DMS 273 (cell line): ENCODE data around the gene PIEZO1.
"Not testable (repeated sequence)": the region's sequence is repeated elsewhere in the genome, so short reads cannot be mapped to it uniquely, and the experiment has no call there.

Experiments
- DNase-seq: peaks from one replicate; lab custom pipeline; 2025; ENCODE audit not compliant: unreplicated experiment; lab: John Stamatoyannopoulos, UW

PIEZO1 gene, protein sequence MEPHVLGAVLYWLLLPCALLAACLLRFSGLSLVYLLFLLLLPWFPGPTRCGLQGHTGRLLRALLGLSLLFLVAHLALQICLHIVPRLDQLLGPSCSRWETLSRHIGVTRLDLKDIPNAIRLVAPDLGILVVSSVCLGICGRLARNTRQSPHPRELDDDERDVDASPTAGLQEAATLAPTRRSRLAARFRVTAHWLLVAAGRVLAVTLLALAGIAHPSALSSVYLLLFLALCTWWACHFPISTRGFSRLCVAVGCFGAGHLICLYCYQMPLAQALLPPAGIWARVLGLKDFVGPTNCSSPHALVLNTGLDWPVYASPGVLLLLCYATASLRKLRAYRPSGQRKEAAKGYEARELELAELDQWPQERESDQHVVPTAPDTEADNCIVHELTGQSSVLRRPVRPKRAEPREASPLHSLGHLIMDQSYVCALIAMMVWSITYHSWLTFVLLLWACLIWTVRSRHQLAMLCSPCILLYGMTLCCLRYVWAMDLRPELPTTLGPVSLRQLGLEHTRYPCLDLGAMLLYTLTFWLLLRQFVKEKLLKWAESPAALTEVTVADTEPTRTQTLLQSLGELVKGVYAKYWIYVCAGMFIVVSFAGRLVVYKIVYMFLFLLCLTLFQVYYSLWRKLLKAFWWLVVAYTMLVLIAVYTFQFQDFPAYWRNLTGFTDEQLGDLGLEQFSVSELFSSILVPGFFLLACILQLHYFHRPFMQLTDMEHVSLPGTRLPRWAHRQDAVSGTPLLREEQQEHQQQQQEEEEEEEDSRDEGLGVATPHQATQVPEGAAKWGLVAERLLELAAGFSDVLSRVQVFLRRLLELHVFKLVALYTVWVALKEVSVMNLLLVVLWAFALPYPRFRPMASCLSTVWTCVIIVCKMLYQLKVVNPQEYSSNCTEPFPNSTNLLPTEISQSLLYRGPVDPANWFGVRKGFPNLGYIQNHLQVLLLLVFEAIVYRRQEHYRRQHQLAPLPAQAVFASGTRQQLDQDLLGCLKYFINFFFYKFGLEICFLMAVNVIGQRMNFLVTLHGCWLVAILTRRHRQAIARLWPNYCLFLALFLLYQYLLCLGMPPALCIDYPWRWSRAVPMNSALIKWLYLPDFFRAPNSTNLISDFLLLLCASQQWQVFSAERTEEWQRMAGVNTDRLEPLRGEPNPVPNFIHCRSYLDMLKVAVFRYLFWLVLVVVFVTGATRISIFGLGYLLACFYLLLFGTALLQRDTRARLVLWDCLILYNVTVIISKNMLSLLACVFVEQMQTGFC (N-terminal part only)

DNA sequence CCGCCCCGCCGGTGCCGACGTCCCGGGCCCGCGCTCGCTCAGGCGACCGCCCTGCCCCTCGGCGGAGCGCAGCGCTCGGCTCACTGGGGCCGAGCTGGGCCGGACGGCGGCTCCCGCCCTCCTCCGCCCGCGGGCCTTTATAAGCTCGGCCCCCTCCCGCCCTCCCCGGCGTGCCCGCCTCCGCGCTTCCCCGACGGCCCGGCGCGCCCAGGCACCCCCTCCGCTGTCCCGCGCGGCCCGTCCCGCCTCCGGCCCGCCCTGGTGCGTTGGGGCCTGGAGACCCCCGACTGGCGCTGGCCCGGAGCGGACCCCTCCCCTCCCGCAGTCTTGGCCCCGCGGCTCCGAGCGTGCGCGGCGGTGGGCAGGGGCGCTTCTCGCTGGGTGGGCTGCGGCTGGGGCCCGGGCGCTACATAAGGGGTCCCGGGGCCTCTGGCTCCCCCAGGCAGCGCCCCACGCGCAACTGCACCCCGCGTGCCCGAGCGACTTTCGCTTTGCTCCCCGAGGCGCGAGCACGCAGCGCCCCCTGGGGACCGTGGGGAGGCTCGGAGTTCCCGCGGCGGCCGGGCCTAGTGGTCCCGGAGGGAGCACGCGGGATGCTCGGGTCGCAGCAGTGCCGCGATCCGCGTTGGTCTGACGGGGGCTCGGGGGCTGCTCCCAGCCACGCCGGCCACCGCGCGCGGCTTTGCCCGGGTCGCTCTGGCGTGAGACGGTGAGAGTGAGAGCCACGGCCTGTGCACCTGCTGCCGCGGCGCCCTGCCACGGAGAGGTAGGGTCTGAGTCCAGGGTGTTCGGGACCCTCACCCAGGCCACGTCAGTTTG, at the start of gene PIEZO1:
PIEZO1 (minus strand) TSS at position 115 of the 819 bp plus-strand sequence. CDS start 256 bp downstream, outside the sequence.
- peak; percentile 83 for DNase-seq

DNA sequence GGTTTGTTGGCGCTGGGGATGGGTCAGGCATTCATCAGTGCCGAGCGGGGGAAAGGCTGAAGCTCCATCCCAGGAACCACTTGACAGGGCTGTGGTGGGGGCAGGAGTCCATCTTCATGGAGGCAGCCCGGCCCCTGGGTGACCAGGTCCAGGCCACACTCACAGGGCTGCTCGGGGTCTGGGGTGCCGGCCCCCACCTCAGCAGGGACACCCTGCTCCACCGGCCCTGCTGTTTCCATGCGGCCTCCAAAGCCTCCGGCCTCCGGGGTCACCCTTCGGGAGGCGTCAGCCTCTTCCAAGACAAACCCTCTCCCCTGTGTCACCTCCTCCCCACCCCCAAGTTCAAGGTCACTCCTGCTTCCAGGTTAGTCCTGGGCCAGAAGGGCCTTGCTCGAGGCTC, 49.6 kb upstream of the PIEZO1 start:
- no peak for DNase-seq

DNA sequence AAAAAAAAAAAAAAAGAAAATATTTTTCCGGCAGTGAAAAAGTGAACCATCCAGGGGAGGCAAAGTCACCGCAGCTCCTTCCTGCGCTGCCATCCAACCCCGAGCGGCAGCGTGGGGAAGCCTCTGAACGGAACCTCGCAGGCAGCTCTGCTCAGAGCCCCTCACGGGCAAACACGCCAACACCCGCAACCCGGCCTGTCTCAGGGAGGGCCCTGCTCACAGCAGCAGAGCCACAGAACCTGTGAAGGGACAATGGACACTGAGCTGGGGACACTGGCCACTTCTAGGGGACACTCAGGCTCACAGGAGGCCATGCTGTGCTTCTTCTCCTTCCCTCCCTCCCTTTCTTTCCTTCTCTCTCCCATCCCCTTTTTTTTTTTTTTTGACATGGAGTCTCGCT, 48.1 kb upstream of the PIEZO1 start:
- no peak for DNase-seq

DNA sequence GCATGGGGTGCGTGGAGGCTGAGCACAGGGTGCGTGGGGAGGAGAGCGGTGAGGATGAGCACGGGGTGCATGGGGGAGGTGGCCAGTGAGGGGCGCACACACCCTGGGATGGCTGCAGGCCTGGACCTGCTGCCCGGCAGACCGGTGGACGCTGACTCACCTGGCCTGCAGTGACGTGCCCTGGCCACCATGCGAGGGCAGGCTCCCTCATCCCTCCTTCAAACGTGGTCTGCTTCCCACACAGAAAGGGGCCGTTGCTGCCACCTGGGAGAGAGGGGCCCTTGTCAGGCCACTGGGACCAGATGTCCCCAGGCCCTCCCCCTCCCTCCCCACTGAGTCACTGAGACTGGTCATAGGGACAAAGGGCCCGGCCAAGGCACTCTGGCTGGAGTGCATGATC, 46.8 kb upstream of the PIEZO1 start:
- DNase-seq = no peak

DNA sequence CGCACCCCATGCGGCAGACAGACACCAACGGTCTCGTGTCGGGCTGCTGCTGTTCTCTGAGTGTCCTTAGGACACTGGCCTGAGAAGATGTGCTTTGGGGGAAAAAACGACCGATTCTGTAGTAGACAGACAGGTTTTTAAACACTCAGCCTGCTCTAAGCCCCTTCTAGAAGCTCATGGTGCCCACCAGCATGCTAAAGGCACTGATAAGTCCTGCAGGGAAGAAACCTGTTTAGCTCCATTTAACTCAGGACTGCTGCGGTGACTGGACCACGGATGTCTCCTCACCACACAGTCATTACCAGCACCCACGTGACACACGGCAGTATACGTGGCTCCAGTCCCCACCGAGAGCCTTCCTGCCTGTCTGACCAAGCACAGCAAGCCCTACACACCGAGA, 45.8 kb upstream of the PIEZO1 start:
- no peak for DNase-seq

DNA sequence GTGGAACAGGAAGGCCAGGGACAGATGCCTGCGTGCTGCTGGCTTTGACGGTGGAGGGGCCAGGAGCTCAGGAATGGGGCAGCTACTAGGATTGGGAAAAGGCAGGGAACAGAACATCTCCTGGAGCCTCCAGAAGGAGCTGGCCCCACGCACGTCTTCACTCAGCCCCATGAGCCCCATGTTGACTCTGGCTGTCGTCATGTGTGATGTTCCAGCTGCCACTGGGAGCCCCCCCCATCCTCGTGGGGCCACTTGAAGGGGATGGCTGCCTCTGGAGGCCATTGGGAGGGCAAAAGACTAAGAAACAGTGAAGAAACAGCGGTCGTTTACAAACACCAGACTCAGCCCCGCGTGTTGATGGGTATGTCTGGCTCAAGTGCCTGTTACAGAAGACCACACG, 45.2 kb upstream of the PIEZO1 start:
- DNase-seq = no peak

DNA sequence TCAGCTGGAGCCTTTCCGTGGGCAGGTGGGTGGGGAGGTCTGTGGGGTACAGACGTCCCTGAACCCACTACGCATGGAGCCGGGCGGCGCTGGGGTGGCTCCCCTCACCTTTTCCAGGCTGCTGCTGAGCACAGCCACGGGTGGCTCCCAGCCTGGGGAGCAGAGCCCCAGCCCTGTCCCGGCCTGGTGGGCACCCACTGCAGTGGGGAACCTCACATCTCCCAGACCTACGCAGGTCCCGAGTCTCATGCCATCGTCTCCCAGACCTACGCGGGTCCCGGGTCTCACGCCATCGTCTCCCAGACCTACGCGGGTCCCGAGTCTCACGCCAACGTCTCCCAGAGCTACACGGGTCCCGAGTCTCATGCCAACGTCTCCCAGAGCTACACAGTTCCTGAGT, 43.7 kb upstream of the PIEZO1 start:
- no peak for DNase-seq

DNA sequence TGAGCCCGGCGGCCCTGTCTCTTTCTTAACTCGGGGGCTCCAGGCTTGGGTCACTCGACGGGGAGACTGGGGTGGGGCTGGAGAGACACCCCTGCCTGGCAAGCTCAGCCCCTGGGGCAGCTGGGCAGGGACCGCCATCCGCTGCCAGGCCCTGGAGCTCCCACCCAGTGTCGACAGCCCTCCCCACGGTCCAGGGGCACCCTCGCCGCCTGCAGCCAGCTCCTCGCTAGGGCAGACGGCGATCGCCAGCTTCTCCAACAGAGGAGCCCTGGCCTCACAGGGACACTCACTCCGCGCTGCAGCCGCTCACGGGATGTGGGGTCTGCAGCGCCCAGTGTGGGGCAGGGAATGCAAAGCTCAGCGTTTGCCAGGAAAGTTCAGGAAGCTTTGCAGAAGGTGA, 42.7 kb upstream of the PIEZO1 start:
- DNase-seq = no peak

DNA sequence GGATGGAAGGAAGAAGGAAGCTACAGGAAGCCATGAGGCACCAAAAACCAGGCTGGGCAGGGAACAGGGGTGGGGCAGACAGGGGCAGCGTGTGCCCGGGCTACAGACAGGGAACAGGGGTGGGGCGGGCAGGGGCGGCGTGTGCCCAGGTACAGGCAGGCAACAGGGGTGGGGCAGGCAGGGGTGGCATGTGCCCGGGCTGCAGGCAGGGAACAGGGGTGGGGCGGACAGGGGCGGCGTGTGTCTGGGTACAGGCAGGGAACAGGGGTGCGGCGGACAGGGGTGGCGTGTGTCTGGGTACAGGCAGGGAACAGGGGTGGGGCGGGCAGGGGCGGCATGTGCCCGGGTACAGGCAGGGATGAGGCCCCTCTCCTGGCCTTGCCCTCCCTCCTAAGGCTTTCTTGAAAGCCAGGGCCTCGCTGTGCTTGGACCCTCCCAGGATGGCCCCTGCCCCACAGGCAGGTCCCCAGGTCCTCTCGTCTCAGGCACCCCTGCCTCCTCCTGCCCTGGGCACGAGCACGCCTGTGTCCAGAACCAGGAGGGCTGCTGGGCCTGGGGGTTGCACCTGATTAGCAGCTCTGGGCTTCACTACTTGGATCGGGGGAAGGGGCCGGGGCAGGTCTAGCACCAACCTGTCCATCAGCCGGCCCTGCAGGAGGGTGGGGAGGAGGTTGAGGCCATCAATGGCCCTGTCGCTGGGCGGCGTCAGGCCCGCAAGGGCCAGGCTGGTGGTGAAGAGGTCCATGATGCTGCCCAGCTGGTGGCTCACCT, 41.2 kb upstream of the PIEZO1 start:
- DNase-seq = no peak

DNA sequence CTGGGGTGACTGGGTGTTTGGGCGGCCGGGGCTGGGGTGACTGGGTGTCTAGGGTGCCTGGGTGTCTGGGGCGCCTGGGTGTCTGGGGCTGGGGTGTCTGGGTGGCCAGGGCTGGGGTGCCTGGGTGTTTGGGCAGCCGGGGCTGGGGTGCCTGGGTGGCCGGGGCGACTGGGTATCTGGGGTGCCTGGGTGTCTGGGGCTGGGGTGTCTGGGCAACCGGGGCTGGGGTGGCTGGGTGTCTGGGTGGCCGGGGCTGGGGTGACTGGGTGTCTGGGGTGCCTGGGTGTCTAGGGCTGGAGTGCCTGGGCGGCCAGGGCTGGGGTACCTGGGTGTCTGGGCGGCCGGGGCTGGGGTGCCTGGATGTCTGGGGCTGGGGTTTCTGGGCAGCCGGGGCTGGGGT, 40.1 kb upstream of the PIEZO1 start:
- DNase-seq = no peak

DNA sequence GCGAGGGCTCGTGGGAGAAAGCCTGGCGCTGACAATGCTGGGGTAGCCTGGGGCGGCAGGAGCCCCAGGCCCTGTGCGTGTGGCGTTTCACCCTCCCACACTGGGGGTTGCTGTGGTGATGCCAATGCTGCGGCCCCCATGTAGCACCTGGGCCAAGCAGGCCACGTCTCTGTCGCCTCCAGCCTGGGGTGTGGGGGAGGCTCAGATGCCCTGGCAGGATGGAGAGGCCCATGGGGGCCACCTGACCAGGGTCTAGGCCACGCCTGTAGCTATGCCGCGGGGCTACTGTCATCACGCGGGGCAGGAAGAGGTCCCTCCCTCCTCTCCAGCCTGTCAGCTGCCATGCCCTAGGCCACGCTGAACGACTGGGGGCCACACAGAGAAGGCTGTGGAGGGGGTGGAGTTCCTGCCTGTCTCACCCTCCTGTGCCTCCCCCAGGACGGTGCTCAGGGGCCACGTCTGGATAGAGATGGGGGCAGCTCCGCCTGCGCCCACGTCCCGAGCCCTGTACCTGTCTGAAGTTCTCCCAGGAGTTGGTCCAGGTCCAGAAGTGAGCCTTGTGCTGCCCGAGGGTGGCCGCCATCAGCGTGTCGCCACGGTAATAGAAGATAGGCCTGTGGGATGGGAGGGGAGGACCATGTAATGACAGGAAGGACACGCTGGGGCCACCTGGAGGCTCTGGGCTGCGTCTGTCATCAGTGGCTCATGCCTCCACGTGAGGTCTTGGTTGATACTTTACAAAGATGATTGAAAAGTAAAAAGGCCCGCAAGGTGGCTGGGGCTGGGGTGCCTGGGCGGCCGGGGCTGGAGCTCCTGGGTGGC, 39.4 kb upstream of the PIEZO1 start:
- no peak for DNase-seq

DNA sequence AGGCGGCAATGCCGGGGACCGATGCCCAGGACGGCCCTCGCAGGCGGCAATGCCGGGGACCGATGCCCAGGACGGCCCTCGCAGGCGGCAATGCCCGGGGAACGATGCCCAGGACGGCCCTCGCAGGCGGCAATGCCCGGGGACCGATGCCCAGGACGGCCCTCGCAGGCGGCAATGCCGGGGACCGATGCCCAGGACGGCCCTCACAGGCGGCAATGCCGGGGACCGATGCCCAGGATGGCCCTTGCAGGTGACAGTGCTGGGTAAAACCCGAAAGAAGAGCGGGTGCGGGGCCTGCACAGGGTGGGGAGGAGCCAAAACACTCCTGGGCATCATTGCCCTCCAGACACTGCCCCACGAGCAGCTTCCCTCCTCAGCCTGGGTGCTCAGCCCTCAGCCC, 38.6 kb upstream of the PIEZO1 start:
- DNase-seq = not testable (repeated sequence)

DNA sequence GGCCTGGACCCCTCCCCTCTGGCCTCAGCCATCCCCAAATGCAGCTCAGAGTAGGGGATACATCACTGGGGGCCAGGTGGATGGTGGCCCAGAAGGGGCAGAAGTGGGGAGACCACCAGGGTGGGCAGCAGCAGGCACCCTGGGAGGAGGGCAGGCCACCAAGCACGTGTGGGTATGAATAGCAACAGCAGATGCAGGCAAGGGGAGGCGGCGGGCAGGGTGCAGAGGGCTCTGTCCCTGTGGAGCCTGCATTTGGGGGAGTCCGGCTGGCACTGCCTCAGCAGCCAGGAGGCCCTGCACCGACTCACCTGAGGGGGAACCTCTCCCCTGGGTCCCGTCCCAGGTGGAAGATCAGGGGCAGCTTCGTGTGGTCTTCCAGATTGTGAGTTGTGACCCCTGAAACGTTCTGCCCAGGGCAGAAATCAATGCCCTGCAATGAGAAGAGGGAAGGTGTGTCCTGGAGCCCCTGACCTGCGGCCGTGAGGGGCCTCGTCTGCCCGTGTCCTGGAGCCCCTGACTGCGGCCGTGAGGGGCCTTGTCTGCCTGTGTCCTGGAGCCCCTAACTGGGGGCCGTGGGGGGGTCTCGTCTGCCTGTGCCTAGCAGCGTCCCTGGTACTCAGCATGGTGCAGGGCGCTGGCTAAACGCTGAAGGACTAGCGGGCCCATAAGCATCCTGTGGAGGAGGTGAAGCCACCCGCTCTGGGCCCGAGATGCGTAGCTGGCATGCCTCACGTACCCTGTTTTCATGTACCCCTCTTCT, 37.4 kb upstream of the PIEZO1 start:
- DNase-seq = no peak

DNA sequence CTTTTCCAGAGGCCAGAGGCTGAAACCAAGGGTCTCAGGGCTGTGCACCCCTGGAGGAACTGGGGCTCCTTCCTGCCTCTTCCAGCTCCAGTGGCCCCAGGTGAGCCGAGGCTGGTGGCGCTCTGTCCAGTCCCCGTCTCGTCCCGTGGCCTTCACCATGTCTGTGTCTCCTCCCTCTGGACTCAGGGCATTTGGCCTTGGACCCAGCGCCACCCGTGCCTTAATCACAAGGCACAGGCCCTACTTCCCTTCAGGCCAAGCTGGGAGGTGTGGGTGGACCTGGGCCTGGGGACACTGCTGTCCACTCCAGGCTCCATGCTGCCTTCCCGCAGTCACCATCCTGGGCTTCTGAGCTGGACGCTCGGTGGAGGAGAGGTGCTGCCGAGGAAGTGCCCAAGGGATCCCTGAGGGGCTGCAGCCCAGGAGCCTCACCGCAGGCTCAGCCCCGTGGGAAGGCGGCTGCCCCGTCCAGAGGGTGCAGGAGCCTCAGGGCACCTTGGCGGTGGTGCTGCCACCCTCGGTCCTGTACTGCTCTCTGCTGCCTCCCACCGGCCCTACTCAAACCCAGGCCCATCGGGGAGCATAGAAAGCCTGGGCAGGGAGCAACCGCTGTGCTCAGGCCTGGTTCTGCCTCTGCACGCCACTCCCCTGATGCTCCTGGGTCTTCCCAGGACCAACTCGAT, 36.3 kb upstream of the PIEZO1 start:
- no peak for DNase-seq

DNA sequence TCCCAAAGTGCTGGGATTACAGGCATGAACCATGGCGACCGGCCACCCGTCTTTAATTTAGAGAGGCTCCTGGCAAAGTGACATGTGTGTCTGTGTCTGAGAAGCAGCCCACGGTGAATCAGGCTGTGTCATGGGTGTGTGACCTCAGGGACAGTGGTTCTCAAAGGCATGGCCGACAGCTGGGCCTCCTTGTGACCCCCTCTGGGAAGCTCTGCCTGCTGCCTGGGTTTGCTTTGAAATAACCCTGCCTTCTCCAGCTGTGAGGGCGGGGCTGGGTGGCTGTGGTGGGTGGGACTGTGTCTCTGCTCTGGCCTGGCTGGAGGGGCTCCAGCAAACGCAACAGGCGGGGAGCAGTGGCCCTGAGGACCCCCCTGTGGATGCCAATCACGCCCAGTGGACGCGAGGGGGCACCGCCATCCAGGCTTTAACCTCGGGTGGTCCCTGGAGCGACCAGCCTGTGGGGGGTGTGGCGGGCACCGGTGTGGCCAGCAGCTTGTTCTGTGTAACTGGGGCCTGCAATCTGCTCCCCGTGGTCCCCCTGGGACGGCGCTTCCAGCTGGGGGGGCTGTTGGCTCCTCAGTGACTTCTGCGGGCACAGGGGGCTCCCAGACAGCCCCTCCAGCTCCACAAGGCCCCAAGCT, 35.5 kb upstream of the PIEZO1 start:
- peak; percentile 53 for DNase-seq

DNA sequence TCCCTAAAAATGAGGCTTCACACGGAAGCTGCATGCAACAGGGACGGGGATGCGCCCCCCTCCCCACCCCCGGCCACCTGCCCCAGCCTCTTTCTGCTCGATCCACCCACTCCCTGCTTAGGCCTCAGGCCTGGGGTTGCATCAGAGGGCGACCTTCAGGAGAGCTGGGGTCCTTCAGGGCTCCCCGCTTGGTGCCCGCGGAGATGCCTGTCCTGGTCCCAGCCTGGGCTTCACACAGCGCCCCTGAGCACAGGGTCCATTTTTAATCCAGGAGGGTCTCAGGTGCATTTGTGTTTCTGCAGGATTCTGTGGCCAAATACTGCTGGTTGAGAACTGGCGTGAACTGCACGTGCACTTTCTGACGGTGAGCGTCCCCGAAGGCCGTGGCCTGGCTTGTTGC, 34.1 kb upstream of the PIEZO1 start:
- DNase-seq = no peak

DNA sequence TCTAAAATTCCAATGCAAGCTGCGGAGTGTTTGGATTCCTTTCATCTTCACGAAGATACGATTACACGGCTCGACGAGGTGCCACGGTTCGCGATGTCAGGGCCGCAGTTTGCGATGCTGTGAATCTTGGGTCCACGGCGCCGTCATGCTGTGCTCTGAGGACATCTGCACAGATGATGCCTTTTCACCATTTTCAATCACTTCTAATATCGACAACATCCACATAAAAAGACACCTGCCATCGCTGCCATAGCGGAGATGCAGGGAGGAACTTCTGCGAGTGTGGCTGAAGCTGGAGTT, 33.5 kb upstream of the PIEZO1 start:
- no peak for DNase-seq
